ENCODE results near the gene CTNNA3.

Gene CTNNA3

DNA sequence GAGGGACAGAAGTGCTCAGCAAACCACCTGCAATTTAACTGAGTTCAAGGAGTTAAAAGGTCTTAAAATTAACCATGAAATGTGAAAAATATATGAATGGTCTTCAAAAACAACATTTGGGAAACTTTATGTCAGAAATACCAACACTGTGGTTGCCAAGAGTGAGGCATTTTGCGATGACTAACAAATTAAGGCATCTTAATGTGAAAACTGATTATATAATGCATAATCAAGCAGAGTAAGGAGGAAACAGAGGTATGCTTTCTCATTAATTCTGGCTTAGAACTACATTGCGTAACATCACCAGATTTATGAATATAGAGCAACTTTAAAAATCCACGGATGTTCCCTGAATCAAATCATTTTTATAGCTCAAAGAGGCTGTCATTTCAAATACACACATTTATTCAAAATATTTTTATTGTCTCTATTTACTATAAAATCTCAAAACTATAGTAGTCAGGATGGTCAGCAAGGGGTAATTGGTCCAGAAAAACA lies 434.6 kb downstream of the CTNNA3 start:
- no peaks in the 10 kb centered on the region for H3F3A ChIP-seq (ENCODE audit: control insufficient read depth, insufficient read depth)
- no peak for TF ChIP-seq EZH2phosphoT487 (IDR thresholded peaks at IDR 0.05; ENCODE audit: borderline replicate concordance, low read length)
- TF ChIP-seq, protein P1, sequence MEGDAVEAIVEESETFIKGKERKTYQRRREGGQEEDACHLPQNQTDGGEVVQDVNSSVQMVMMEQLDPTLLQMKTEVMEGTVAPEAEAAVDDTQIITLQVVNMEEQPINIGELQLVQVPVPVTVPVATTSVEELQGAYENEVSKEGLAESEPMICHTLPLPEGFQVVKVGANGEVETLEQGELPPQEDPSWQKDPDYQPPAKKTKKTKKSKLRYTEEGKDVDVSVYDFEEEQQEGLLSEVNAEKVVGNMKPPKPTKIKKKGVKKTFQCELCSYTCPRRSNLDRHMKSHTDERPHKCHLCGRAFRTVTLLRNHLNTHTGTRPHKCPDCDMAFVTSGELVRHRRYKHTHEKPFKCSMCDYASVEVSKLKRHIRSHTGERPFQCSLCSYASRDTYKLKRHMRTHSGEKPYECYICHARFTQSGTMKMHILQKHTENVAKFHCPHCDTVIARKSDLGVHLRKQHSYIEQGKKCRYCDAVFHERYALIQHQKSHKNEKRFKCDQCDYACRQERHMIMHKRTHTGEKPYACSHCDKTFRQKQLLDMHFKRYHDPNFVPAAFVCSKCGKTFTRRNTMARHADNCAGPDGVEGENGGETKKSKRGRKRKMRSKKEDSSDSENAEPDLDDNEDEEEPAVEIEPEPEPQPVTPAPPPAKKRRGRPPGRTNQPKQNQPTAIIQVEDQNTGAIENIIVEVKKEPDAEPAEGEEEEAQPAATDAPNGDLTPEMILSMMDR (IDR thresholded peaks at IDR 0.05; ENCODE audit: low read depth, low read length, poor library complexity, severe bottlenecking) = no peak
- H4K20me1 ChIP-seq (ENCODE audit: control insufficient read depth, insufficient read depth, low read depth, low read length) = no peaks in the 10 kb centered on the region
- H3K27me3 ChIP-seq (ENCODE audit: control insufficient read depth, low read length) = no peaks in the 10 kb centered on the region
- no peaks in the 10 kb centered on the region for H3K9me2 ChIP-seq (replicated peaks; ENCODE audit: control insufficient read depth, low read length)
- H3K27ac ChIP-seq (ENCODE audit: low read depth, low read length) = no peak overlapping the region
- H3K36me3 ChIP-seq (ENCODE audit: control insufficient read depth, low read length) = no peaks in the 10 kb centered on the region
- H3K9me3 ChIP-seq (ENCODE audit: control insufficient read depth, insufficient read depth, low read length) = no peaks in the 10 kb centered on the region
- no peaks in the 10 kb centered on the region for H3K79me2 ChIP-seq (ENCODE audit: control insufficient read depth, low read length)
- no peak overlapping the region for H3K4me3 ChIP-seq (ENCODE audit: low read length)
- H3K4me1 ChIP-seq (ENCODE audit: control insufficient read depth, low read length) = no peaks in the 10 kb centered on the region
- H3K4me2 ChIP-seq (ENCODE audit: low read length) = no peak overlapping the region

DNA sequence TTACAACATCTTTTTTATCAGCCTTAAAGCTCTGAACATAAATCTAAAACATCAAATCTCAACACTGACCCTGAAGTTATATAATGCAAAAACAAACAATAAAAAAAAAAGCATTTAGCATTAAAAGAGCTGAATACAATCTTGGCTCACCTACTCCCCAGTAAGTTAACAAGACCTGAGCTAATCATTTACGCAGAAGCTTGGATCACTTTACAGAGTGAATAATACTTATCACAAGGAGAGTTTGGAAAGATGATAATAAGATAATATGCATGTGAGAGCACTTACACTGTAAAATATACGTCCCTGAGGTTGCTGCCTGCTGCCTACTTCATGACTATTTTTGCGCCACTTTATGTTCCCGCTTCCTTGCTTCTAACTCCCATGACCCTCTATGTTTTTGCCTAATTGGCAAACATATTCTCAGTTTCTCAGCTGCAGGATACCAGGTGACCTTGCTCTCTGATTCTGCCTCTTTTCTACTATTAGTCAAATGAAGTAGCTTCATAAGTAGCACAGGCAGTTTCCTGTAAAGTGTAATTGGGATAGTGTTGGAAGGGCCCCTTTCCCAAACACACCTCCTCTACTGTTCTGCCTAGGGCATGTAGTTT lies 436.6 kb downstream of the CTNNA3 start:
- Histone ChIP-seq H3K27ac (ENCODE audit: low read depth, low read length) (no peak overlapping the region), H3K4me1 (ENCODE audit: control insufficient read depth, low read length) (no peaks in the 10 kb centered on the region), H3F3A (ENCODE audit: control insufficient read depth, insufficient read depth) (no peaks in the 10 kb centered on the region), H3K27me3 (ENCODE audit: control insufficient read depth, low read length) (no peaks in the 10 kb centered on the region), H4K20me1 (ENCODE audit: control insufficient read depth, insufficient read depth, low read depth, low read length) (no peaks in the 10 kb centered on the region), H3K79me2 (ENCODE audit: control insufficient read depth, low read length) (no peaks in the 10 kb centered on the region), H3K4me3 (ENCODE audit: low read length) (no peak overlapping the region), H3K9me3 (ENCODE audit: control insufficient read depth, insufficient read depth, low read length) (no peaks in the 10 kb centered on the region), H3K9me2 (replicated peaks; ENCODE audit: control insufficient read depth, low read length) (no peaks in the 10 kb centered on the region), H3K4me2 (ENCODE audit: low read length) (no peak overlapping the region), H3K36me3 (ENCODE audit: control insufficient read depth, low read length) (no peaks in the 10 kb centered on the region)
- TF ChIP-seq EZH2phosphoT487 (IDR thresholded peaks at IDR 0.05; ENCODE audit: borderline replicate concordance, low read length) = no peak
- TF ChIP-seq, protein P1 (IDR thresholded peaks at IDR 0.05; ENCODE audit: low read depth, low read length, poor library complexity, severe bottlenecking) = no peak

DNA sequence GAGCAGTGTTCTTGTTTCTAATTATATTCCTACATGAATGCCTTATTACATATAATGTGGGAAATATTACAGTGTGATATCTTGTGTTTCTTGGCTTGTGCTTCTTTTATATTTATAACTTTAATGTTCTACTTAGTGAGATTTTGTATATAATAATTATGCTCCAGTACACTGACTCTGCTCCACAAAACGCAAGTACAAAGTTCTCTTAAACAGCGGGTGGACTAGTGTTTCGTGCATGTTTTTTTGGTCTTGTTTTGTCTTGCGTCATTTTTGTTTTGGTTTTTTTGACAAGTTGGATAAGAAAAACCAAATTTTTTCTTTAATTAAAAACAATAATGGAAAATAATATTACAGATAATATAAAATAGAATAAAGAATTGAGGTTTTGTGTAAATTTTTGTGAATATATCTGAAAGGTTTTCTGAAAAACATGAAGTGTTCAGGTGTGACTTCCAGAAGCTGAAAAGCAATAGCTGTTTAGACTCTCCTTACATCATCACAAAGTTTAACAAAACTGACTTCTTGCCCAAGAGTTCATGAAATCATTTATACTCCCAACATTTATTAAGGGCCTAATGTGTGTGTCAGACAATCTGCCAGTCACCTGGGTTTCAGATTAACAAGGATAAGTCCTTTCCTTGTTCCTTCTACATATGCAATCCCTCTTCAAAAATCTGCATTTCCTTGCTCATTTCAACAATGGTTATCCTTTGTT lies 438.4 kb downstream of the CTNNA3 start:
- Histone ChIP-seq H3K36me3 (ENCODE audit: control insufficient read depth, low read length) (no peaks in the 10 kb centered on the region), H4K20me1 (ENCODE audit: control insufficient read depth, insufficient read depth, low read depth, low read length) (no peaks in the 10 kb centered on the region), H3K4me3 (ENCODE audit: low read length) (no peak overlapping the region), H3K27ac (ENCODE audit: low read depth, low read length) (no peak overlapping the region), H3K27me3 (ENCODE audit: control insufficient read depth, low read length) (no peaks in the 10 kb centered on the region), H3K79me2 (ENCODE audit: control insufficient read depth, low read length) (no peaks in the 10 kb centered on the region), H3K4me1 (ENCODE audit: control insufficient read depth, low read length) (no peaks in the 10 kb centered on the region), H3F3A (ENCODE audit: control insufficient read depth, insufficient read depth) (no peaks in the 10 kb centered on the region), H3K9me3 (ENCODE audit: control insufficient read depth, insufficient read depth, low read length) (no peaks in the 10 kb centered on the region), H3K9me2 (replicated peaks; ENCODE audit: control insufficient read depth, low read length) (no peaks in the 10 kb centered on the region), H3K4me2 (ENCODE audit: low read length) (no peak overlapping the region)
- TF ChIP-seq EZH2phosphoT487 (IDR thresholded peaks at IDR 0.05; ENCODE audit: borderline replicate concordance, low read length) = no peak

DNA sequence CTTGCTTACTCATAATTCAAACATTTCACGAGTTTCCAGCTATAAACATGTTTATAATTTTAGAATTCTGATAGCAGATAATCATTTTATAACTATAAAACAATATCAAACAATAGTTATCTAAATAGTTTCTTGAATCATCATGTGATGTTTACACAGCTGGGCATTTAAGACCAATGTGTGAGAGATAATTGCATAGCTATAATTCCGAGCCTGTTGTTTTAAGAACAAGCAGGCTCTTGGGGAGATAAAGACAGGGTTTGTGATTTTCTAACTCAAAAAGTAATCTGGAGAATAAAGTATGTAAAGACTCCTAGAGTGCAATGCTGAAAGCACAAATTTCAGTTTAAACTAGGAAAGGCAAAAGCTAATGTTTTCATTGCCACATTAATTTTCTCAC lies 439.0 kb downstream of the CTNNA3 start:
- H3K27me3 ChIP-seq (ENCODE audit: control insufficient read depth, low read length) = no peaks in the 10 kb centered on the region
- no peaks in the 10 kb centered on the region for H3F3A ChIP-seq (ENCODE audit: control insufficient read depth, insufficient read depth)
- no peaks in the 10 kb centered on the region for H3K36me3 ChIP-seq (ENCODE audit: control insufficient read depth, low read length)
- no peaks in the 10 kb centered on the region for H3K4me1 ChIP-seq (ENCODE audit: control insufficient read depth, low read length)
- no peaks in the 10 kb centered on the region for H3K79me2 ChIP-seq (ENCODE audit: control insufficient read depth, low read length)
- H3K9me3 ChIP-seq (ENCODE audit: control insufficient read depth, insufficient read depth, low read length) = no peaks in the 10 kb centered on the region
- no peaks in the 10 kb centered on the region for H3K9me2 ChIP-seq (replicated peaks; ENCODE audit: control insufficient read depth, low read length)
- H3K4me3 ChIP-seq (ENCODE audit: low read length) = no peak overlapping the region
- no peak overlapping the region for H3K27ac ChIP-seq (ENCODE audit: low read depth, low read length)
- TF ChIP-seq, protein P1 (IDR thresholded peaks at IDR 0.05; ENCODE audit: low read depth, low read length, poor library complexity, severe bottlenecking) = no peak
- no peak for TF ChIP-seq EZH2phosphoT487 (IDR thresholded peaks at IDR 0.05; ENCODE audit: borderline replicate concordance, low read length)
- no peak overlapping the region for H3K4me2 ChIP-seq (ENCODE audit: low read length)
- no peaks in the 10 kb centered on the region for H4K20me1 ChIP-seq (ENCODE audit: control insufficient read depth, insufficient read depth, low read depth, low read length)

Data from DOHH2 (cell line).